Uterus (tissue), 4 donors: Measurements from ENCODE around the gene PRR13. TPM values are rescaled to one million over a fixed set of nuclear protein-coding genes. Genes with fewer than 3 reads are reported as not detected.

Experiments
- DNase-seq, 2 donors: peaks; one replicate each; pipeline ENCODE4 v3.0.0-alpha.2; 2019 to 2020
- H3K27ac ChIP-seq, 2 donors: fragments of 200-600 bp; sonication (generic); 1 replicate in 1 of 2; 2 replicates in 1 of 2; pipeline ENCODE4 v1.5.1; 2016 to 2018
- H3K27me3 ChIP-seq, 2 donors: fragments of 200-600 bp; sonication (generic); one replicate each; pipeline ENCODE4 v1.5.1; 2018 to 2019; ENCODE audit warnings: control low read depth in 1 of 2
- H3K36me3 ChIP-seq, 2 donors: fragments of 200-600 bp; sonication (generic); one replicate each; pipeline ENCODE4 v1.5.1; 2019; ENCODE audit warnings: control low read depth in 1 of 2
- H3K4me1 ChIP-seq, 2 donors: fragments of 200-600 bp; sonication (generic); one replicate each; pipeline ENCODE4 v1.5.1; 2018 to 2019; ENCODE audit warnings: control low read depth in 1 of 2
- H3K4me3 ChIP-seq, 2 donors: fragments of 200-600 bp; sonication (generic); 1 replicate in 1 of 2; 2 replicates in 1 of 2; pipeline ENCODE4 v1.5.1; 2018 to 2019; ENCODE audit warnings: mild to moderate bottlenecking in 1 of 2
- H3K9me3 ChIP-seq, 2 donors: fragments of 200-600 bp; sonication (generic); one replicate each; pipeline ENCODE4 v1.5.1; 2019; ENCODE audit warnings: control low read depth in 1 of 2
- CTCF ChIP-seq, 4 experiments: fragments of 200-600 bp in 2 of 4; fragments of 450-650 bp in 2 of 4; sonication (generic) in 2 of 4; IDR thresholded peaks; one replicate each; pipeline ENCODE4 v1.5.1; 2016 to 2019; ENCODE audit warnings: antibody characterized with exemption in 4 of 4, mild to moderate bottlenecking in 2 of 4, moderate library complexity in 1 of 4
- POLR2A ChIP-seq, 2 donors: fragments of 450-650 bp; IDR thresholded peaks; one replicate each; pipeline ENCODE4 v1.6.1; 2016; ENCODE audit warnings: antibody characterized with exemption in 2 of 2, mild to moderate bottlenecking in 1 of 2, moderate library complexity in 1 of 2
- intact Hi-C: fragments of 100-400 bp; cut with DNase I; formaldehyde crosslinking; loops from one replicate; pipeline ENCODE4 v1.15.1; 2023; ENCODE audit warnings: low total_unique reads
- total RNA-seq, 4 donors: library from RNA; depleted of rRNA in 3 of 4; stranded (reverse); fragments of >200 nt in 3 of 4; gene quantifications; one replicate each; pipeline versions ENCODE4 v1.1.0 to v1.2.4, GENCODE V29; 2014 to 2023
- donor health status: DM: yes; HTN: yes; CAD: no.

PRR13 gene
- total RNA-seq, 4 donors from 2014 or later: 2.6 to 88.2 (median 20.1) TPM

GRCh38 chr12:53462935-53463334 is 21.4 kb downstream of the PRR13 start:
- intact Hi-C loops: no loop called here
- H3K4me1 ChIP-seq: no peaks in the 10 kb centered on the region
- no peaks in the 10 kb centered on the region for H3K27me3 ChIP-seq
- H3K27ac ChIP-seq: no peak overlapping the region
- DNase-seq: no peak
- no peak for TF ChIP-seq CTCF (IDR thresholded peaks at IDR 0.05)
- no peak overlapping the region for H3K4me3 ChIP-seq
- no peaks in the 10 kb centered on the region for H3K36me3 ChIP-seq
- H3K9me3 ChIP-seq: no peaks in the 10 kb centered on the region

- intact Hi-C loops: no loop called here
- H3K4me1 ChIP-seq: no peaks in the 10 kb centered on the region
- no peaks in the 10 kb centered on the region for H3K27me3 ChIP-seq
- no peak overlapping the region for H3K27ac ChIP-seq
- no peaks in the 10 kb centered on the region for H3K9me3 ChIP-seq
- no peak for DNase-seq
- H3K4me3 ChIP-seq: no peak overlapping the region
- TF ChIP-seq POLR2A (IDR thresholded peaks at IDR 0.05): no peak
- TF ChIP-seq CTCF (IDR thresholded peaks at IDR 0.05): no peak
- no peaks in the 10 kb centered on the region for H3K36me3 ChIP-seq
These were observed 22.4 kb downstream of the PRR13 start for GRCh38 chr12:53463802-53464560.

GRCh38 chr12:53464685-53465418 is 23.3 kb downstream of the PRR13 start:
- Histone ChIP-seq H3K9me3 (no peaks in the 10 kb centered on the region), H3K27me3 (no peaks in the 10 kb centered on the region), H3K36me3 (no peaks in the 10 kb centered on the region), H3K4me1 (no peaks in the 10 kb centered on the region), H3K4me3 (no peak overlapping the region), H3K27ac (no peak overlapping the region)
- TF ChIP-seq POLR2A (IDR thresholded peaks at IDR 0.05): no peak
- no peak for TF ChIP-seq CTCF (IDR thresholded peaks at IDR 0.05)
- DNase-seq: no peak
- intact Hi-C loops: no loop called here

- Histone ChIP-seq H3K4me1 (no peaks in the 10 kb centered on the region), H3K4me3 (no peak overlapping the region), H3K9me3 (no peaks in the 10 kb centered on the region), H3K36me3 (no peaks in the 10 kb centered on the region), H3K27ac (no peak overlapping the region), H3K27me3 (no peaks in the 10 kb centered on the region)
- TF ChIP-seq POLR2A (IDR thresholded peaks at IDR 0.05): no peak
- TF ChIP-seq CTCF (IDR thresholded peaks at IDR 0.05): no peak
- intact Hi-C loops: no loop called here
- DNase-seq: no peak
These were observed 24.1 kb downstream of the PRR13 start for GRCh38 chr12:53465679-53466078.

- no peak overlapping the region for H3K27ac ChIP-seq
- no peaks in the 10 kb centered on the region for H3K4me1 ChIP-seq
- H3K9me3 ChIP-seq: no peaks in the 10 kb centered on the region
- no peak for DNase-seq
- intact Hi-C loops: no loop called here
- H3K27me3 ChIP-seq: no peaks in the 10 kb centered on the region
- H3K4me3 ChIP-seq: no peak overlapping the region
- TF ChIP-seq CTCF (IDR thresholded peaks at IDR 0.05) (no peak), POLR2A (IDR thresholded peaks at IDR 0.05) (no peak)
- H3K36me3 ChIP-seq: no peaks in the 10 kb centered on the region
These were observed 25.1 kb downstream of the PRR13 start for GRCh38 chr12:53466640-53467039.
